ENCODE measurements around the gene NEU2.

NEU2 gene

GRCh38 chr2:233002829-233003657 is 29.4 kb upstream of the NEU2 start:
- no peak for TF ChIP-seq ZNF274 (IDR thresholded peaks at IDR 0.05; ENCODE audit: low read depth, low read length)
- H3K4me3 ChIP-seq (ENCODE audit: low read length), result no peak overlapping the region

GRCh38 chr2:233003658-233004555 is 28.6 kb upstream of the NEU2 start:
- TF ChIP-seq ZNF274 (IDR thresholded peaks at IDR 0.05; ENCODE audit: low read depth, low read length), result no peak
- H3K4me3 ChIP-seq (ENCODE audit: low read length), result no peak overlapping the region

- H3K4me3 ChIP-seq (ENCODE audit: low read length), result no peak overlapping the region
Observed at GRCh38 chr2:233005096-233005495, 27.4 kb upstream of the NEU2 start.

GRCh38 chr2:233006648-233007047 is 25.8 kb upstream of the NEU2 start:
- H3K4me3 ChIP-seq (ENCODE audit: low read length), result no peak overlapping the region
- no peak for TF ChIP-seq ZNF274 (IDR thresholded peaks at IDR 0.05; ENCODE audit: low read depth, low read length)

More at GRCh38 chr2:233005096-233005495, 27.4 kb upstream of the NEU2 start:
- no peak for TF ChIP-seq ZNF274 (IDR thresholded peaks at IDR 0.05; ENCODE audit: low read depth, low read length)

GRCh38 chr2:233007270-233007669 is 25.2 kb upstream of the NEU2 start:
- H3K4me3 ChIP-seq (ENCODE audit: low read length), result no peak overlapping the region
- no peak for TF ChIP-seq ZNF274 (IDR thresholded peaks at IDR 0.05; ENCODE audit: low read depth, low read length)

- no peak overlapping the region for H3K4me3 ChIP-seq (ENCODE audit: low read length)
- no peak for TF ChIP-seq ZNF274 (IDR thresholded peaks at IDR 0.05; ENCODE audit: low read depth, low read length)
Observed at GRCh38 chr2:233007739-233008138, 24.7 kb upstream of the NEU2 start.

- H3K4me3 ChIP-seq (ENCODE audit: low read length), result no peak overlapping the region
- TF ChIP-seq ZNF274 (IDR thresholded peaks at IDR 0.05; ENCODE audit: low read depth, low read length), result no peak
Observed at GRCh38 chr2:233009661-233010060, 22.8 kb upstream of the NEU2 start.

GRCh38 chr2:233010569-233011267 is 21.8 kb upstream of the NEU2 start:
- H3K4me3 ChIP-seq (ENCODE audit: low read length), result no peak overlapping the region
- TF ChIP-seq ZNF274 (IDR thresholded peaks at IDR 0.05; ENCODE audit: low read depth, low read length), result no peak

- no peak for TF ChIP-seq ZNF274 (IDR thresholded peaks at IDR 0.05; ENCODE audit: low read depth, low read length)
Observed at GRCh38 chr2:233011268-233011650, 21.2 kb upstream of the NEU2 start.

GRCh38 chr2:233011702-233012131 is 20.8 kb upstream of the NEU2 start:
- H3K4me3 ChIP-seq (ENCODE audit: low read length), result no peak overlapping the region
- no peak for TF ChIP-seq ZNF274 (IDR thresholded peaks at IDR 0.05; ENCODE audit: low read depth, low read length)

More at GRCh38 chr2:233011268-233011650, 21.2 kb upstream of the NEU2 start:
- no peak overlapping the region for H3K4me3 ChIP-seq (ENCODE audit: low read length)

GRCh38 chr2:233012301-233012971 is 20.0 kb upstream of the NEU2 start:
- TF ChIP-seq ZNF274 (IDR thresholded peaks at IDR 0.05; ENCODE audit: low read depth, low read length), result no peak
- no peak overlapping the region for H3K4me3 ChIP-seq (ENCODE audit: low read length)

GRCh38 chr2:233013027-233013461 is 19.4 kb upstream of the NEU2 start, which contains the start of gene NGEF:
NGEF (minus strand) TSS chr2:233013256; CDS start chr2:232974890, 38,366 bp downstream.
- no peak within 1 kb of the TSS for H3K4me3 ChIP-seq (ENCODE audit: low read length)
- TF ChIP-seq ZNF274 (IDR thresholded peaks at IDR 0.05; ENCODE audit: low read depth, low read length), result no peak

- TF ChIP-seq ZNF274 (IDR thresholded peaks at IDR 0.05; ENCODE audit: low read depth, low read length), result no peak
- H3K4me3 ChIP-seq (ENCODE audit: low read length), result no peak overlapping the region
Observed at GRCh38 chr2:233013650-233014049, 18.8 kb upstream of the NEU2 start.
